HG03064 (cell line): ENCODE results near the gene MAPK8IP3.
"Not testable (repeated sequence)": the region's sequence is repeated elsewhere in the genome, so short reads cannot be mapped to it uniquely, and the experiment has no call there.

Experiments used
- ATAC-seq: cut with Tn5 transposase; IDR thresholded peaks from one replicate; pipeline ENCODE4 v1.9.1; 2021; ENCODE audit warnings: low read depth; ENCODE audit not compliant: unreplicated experiment

Gene MAPK8IP3

DNA sequence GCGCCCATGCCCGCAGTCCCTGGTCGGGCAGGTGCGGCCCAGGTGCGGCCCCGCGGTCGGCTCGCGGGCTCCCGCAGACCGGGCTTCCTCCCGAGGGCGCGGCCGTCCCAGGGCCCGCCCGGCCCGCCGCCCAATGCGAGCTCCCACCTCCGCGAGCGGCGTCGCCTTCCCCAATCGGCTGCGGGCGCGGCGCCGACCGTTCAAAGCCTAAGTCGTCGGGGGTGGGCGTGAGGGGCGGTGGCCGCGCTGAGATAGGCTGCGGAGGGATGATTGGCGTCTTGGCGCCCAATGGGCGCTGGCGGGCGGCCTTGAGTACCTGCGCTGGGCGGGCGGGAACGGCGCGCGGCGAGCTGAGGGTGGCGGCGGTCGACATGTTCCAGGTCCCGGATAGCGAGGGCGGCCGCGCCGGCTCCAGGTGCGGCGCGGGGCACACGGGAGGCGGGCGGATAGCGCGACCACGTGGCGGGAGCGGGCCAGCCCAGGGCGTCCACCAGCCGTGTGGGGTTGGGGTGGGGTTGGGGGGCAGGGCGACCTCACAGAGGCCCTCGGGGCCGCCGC, 28.0 kb upstream of the MAPK8IP3 start, which contains the start of gene JPT2:
TSS of gene JPT2 (plus strand) at position 338 of the 558 bp plus-strand sequence. CDS start at position 372, 34 bp downstream.
- ATAC-seq = peak; percentile 93

DNA sequence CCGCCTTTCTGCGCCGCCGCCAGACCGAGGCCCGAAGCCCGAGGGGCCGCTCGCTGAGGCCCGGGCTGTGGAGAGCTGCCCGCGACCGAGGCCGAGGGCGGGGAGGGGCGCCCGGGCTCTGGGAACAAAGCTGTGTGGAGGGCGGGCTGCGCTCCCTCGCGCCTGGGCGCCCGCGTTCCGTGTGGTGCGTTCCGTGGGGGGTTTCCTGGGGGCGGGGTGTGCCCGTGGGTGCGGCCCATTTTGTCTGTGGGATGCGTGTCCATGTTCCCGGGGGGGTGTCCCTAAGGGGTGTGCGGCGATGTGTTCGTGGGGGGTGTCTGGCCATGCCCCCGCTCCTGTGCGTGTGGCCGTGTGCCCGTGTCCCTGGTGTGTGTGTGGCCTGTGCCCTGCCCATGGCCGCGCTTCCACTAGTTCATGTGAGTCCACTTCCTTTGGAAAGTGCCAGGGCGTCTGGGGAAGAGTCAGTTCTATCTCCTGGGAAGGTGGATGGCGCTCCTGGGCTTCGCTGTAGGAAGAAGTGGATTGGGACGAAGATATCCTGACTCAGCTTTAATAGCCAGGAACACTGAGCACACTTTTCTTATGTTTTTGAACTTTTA, 27.4 kb upstream of the MAPK8IP3 start:
- ATAC-seq = peak; percentile 23

DNA sequence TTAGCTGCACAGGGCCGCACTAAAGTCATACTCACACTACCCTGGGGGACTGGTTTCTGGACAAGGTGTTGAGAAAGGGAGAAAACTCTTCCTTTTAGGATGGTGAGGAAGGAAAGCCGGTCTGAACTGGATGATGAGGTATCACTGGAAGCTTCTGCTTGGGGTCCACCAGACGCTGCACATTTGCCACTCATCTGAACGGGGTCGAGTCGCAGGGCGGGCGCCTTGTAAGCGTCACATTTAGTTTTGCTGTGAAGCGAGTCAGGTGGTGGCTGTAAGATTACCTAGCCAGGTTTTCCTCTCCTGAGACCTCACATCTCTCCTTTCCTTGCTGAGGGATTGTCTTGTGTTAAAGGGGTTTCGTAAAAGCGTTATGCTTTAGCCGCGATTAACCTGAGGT, 25.6 kb upstream of the MAPK8IP3 start:
- no peak for ATAC-seq

DNA sequence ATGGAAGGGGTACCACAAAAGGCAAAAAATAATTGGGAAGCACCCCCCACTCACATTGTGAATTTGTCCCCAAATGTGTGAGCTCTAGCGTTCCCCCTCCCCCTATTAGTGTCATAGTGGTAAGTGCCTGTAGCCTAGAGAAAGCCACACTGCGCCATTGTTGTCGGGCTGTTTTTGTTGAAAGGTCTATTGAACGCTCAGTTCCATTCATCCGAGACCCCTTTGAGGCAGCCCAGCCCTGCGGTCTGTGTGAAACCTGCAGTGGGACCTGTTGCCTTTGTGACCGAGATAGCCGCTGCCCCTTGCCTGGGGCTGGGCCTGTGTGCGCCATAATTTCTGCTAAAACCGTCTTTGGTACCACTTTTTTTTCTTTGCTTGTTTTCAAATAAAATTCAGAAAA, 25.0 kb upstream of the MAPK8IP3 start:
- ATAC-seq = no peak

DNA sequence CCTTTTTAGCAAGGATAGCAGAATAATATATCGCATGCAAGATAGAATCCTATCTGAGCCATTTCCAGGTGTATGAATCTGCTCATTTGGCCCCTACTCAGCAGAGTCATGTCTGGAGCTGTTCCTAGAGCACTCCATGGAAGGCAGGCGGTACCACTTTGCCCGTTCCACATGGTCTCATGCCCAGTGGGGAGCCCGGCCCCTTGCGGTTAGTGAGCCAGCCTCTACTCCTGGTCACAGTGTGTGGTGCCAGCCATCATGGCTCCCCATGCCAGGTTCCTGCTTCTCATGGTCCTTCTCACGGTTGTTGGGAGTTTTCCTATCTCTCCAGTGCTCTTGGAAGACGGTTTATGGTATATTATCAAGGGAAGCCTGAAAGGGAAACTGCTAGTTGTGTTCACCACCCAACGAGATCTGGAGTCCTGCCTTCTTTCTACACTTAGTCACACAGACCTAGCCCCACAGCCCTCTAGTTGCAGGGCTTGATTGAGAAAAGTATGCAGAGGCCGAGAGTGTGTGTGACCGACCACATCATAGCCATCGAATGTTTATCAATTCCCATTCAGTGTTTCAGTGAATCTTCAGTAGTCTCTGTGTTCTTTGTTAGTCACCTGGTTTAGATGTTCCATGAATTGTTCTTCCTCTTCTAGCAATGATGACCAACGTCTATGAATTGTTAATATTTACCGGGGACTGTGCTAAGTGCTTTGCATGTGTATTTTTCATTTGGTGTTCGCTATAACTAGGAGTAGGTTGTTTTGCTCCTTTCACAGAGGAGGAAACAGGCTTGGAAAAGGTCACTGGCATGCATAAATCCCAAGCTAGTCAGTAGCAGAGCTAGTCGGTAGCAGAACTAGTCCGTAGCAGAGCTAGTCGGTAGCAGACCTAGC, 18.3 kb upstream of the MAPK8IP3 start:
- no peak for ATAC-seq

DNA sequence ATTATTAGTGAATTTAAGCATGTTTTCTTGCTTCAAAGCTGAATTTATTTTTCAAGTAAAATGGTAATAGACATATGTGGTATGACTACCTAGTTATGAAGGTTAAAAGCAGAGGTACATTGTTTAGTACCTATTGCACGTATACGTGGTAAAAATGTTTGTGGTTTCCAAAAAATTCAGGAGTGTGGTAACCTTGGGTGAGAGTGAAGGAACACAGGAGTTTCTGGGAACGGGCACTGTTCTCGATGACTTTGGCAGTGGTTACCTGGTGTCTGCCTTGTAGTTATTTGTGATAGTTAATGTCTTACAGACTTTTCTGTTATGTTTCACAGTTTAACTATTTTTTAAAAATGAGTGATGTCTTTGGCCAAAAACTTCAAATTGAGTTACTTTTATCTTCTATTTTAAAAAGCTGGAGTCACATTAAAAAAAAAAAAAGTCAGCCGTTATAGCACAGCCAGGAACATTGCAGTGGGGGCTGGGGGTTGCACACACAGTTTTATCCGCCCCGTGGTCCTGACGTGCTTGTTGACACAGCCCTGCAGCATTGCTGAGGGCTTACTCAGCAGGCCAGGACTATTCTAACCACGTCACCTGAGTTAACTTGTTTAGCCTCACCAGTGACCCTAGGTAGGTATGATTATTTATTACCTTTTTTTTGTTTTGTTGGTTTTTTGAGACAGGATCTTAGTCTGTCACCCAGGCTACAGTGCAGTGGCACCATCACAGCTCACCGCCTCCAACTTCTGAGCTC, 17.0 kb upstream of the MAPK8IP3 start:
- no peak for ATAC-seq

DNA sequence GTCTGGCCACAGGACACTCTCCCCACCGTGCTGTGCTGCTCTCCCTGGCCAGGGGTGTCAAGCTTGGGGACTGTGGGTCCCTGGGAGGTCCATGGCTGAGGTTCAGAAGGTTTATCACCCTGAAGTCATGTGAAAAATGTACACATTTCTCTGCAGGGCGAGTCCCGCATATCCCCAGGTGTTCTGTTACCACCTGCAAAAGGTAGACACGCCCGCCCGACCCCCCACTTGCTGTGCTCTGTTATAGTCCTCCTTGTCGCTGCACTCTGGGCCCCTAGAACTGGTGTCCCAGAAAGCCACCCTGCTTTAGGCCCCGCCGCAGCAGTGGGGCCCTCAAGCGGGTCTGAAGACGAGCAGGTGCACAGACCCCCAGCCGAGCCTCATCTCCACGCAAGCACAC, 16.1 kb upstream of the MAPK8IP3 start:
- no peak for ATAC-seq

DNA sequence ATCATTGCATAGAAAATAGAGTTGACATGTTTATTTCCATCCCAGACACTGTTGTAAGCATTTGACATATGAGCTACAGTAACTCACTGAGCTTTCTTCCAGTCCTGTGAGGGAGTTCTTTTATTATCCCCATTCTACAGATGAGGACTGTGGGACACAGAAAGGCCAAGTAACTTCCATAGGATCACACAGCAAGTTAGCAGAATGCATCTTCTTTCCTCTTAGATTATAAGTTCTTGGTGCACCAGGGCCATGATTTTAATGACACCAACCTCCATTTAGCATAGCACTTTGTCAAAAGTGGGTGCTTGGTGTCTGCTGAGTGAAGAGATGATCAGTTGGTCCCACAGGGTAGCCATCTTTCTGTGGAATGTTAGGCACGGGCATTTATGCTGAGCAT, 15.2 kb upstream of the MAPK8IP3 start:
- no peak for ATAC-seq

DNA sequence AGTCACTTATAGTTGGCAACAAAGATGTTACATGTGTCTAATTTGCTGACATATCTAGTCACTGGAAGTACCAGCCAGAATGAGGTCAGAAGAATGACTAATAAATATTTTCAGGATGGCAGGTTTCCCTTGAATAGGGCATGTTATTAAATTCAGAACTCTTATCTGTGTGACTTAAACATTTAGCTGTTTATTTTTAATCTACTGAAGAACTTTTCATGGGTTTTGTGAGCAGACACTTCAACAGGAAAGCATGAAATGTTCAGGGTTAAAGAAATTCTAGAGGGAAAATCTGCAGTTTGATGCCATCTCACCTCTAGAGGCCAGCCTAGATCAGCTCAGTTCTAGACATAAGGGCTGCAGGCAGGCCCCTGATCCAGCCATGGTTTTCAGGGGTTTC, 14.7 kb upstream of the MAPK8IP3 start:
- no peak for ATAC-seq

DNA sequence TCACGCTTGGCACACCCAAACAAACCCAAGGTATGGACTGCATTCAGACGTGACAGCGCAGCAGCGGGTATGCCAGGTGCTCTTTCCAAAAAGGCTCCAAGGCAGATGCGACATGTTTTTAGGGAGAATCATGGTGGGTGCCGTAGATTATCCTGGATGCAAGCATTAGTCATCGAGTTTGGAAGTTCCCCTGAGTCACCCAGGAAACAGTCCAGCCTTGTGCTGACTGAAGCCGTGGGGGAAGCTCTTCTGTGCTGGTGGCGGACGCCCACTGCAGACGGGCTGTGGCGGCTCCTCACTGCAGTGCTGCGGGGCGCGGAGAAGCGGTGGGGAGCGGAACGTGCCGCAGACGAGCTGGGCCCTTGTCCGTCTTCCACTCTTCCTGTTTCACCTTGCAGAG, 14.0 kb upstream of the MAPK8IP3 start:
- no peak for ATAC-seq

DNA sequence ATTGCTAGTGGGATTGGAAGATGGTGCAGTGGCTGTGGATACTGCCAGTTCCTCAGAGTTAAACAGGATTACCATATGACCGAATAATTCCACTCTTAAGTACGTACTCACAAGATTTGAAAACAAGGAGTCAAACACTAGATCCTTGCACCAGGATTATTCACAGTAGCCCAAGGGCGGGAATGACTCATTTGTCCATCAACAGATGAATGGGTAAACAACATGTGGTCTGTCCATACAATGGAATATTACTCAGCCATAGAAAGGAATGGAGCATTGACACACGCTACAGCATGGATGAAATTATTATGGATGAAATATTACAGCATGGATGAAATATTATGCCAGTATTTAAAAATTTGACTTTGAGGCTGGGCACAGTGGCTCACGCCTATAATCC, 9.1 kb upstream of the MAPK8IP3 start:
- ATAC-seq = no peak

DNA sequence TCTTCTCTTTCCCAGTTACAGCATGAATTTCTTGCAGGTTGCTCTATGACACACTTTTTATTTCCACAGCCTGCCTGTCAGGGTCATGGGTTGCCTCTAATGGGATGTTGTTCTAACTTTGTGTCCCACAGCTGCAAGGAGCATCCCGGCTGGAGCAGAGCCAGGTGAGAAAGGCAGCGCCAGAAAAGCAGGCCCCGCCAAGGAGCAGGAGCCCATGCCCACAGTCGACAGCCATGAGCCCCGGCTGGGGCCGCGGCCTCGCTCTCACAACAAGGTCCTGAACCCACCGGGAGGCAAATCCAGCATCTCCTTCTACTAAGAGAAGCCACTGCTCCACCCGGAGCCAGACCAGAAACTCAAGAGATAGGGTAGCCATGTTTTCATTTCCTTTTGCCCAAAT, 7.3 kb upstream of the MAPK8IP3 start:
- ATAC-seq = no peak

DNA sequence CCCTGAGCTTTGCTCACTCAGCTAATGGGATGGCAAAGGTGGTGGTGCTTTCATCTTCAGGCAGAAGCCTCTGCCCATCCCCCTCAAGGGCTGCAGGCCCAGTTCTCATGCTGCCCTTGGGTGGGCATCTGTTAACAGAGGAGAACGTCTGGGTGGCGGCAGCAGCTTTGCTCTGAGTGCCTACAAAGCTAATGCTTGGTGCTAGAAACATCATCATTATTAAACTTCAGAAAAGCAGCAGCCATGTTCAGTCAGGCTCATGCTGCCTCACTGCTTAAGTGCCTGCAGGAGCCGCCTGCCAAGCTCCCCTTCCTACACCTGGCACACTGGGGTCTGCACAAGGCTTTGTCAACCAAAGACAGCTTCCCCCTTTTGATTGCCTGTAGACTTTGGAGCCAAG, 5.7 kb upstream of the MAPK8IP3 start:
- no peak for ATAC-seq

DNA sequence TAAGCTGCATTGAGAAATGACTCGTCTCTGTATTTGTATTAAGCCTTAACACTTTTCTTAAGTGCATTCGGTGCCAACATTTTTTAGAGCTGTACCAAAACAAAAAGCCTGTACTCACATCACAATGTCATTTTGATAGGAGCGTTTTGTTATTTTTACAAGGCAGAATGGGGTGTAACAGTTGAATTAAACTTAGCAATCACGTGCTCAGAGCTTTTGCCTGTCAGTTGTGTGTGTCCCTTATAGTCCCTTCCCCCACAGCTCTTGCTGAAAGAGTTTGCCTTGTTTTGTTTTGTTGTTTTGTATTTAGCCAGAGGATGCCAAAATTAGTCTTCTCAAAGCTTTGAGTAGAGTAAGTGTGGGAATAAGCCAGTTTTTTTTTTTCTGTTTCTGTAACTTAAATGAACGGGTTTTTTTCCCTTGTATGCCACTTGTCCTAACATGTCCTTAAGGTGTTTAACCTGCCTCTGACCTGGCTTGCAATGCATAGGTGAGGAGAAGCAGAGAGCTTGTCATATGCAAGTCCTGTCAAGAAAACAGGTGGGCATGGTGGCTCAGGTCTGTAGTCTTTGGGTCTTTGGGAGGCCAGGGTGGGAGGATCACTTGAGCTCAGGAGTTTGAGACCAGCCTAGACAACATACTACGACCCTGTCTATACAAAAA, 4.6 kb upstream of the MAPK8IP3 start:
- ATAC-seq = no peak

DNA sequence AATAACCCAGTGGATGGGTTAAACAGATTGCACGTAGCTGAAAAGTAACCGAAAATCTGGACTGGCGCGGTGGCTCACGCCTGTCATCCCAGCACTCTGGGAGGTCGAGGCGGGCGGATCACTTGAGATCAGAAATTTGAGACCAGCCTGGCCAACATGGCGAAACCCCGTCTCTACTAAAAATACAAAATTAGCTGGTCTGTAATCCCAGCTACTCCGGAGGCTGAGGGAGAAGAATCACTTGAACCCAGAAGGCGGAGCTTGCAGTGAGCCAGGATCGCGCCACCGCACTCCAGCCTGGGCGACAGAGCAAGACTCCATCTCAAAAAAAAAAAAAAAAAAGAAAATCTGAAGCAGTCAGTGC, 689 bp upstream of the MAPK8IP3 start:
- not testable (repeated sequence) for ATAC-seq

DNA sequence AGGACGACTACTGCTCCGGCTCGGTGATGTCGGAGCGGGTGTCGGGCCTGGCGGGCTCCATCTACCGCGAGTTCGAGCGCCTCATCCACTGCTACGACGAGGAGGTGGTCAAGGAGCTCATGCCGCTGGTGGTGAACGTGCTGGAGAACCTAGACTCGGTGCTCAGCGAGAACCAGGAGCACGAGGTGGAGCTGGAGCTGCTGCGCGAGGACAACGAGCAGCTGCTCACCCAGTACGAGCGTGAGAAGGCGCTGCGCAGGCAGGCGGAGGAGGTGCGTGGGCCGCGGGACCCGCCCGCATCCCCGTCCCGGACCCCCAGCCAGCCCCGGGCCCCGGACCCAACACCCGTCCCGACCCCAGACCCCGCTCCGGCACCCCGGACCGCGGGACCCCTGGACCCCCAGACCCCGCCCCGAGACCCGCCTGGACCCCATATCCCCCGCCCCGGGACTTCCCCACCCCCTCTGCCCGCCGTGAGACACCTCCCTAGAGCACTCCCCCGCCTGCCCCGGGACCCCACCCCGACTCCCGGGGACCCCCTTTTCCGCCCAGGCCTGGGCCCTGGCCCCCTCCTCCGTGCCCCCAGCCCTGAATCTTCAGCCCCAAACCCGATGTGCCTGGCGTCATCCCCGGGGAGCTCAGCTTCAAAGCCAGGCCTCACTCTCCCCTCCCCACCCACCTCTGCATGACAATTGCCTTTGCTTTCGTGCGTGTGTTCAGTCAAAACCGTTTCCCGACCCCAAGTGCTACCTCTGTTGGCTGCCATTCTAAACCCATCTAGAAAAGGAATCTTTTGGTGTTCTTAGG, 594 bp downstream of the MAPK8IP3 start:
- ATAC-seq = no peak

DNA sequence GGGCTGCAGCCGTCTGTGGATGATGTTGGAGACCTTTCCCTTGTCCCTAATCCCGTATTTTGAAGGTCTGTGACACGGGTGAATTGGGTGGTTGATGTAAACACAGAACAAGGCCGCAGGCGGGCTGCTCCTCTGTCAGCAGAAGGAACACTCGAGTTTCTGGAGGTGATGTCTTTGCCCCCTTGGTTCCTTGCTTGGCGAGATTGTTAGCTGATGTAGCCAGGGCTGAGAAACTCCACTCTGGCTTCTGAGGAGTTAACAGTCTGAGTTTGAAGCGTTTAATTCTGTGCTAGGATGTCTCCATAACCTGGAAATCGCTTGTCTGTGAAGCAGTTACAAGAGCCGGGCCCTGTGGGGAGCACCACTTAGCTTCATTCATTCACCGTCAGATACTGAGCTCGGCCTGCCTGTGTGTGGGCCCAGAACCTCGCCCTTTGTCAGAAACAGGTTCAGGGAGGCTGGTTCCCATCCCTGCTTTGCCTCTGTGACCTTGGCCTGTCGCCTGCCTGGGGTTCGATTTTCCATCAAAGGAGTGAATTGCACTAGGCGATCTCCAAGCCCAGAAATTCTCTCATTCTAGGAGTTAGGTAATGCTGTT, 1.3 kb downstream of the MAPK8IP3 start:
- ATAC-seq = no peak

DNA sequence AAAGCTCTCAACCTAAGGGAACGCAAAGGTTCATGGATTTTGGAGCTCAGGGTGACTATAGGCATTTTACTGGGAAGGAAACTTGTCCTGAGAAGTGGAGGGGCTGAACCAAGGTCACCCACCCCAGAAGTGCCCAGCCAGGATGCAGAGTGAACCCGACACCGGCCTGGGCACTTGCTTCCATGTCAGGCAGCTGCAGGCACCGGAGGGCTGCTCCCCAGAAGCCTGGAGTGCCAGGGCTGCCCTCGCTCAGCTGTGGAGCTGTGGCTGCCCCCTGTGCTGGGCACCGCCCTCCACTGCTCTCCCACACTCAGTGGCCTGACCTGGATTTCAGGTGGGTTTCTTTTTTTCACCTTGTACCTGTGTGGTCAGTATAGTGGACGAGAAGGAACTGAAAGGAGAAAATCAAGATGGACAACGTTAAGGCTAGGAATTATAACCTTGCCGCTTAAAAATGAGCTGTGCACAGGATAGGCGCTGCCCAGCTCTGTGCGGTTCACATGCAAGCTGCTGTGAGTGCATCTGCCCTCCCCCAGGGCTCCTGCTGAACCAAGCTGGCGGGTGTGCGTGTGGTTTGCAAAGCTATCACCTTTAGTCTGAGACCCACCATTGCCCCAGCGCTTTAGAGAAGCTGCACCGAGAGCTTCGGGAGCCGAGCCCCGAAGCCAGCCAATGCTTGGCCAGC, 2.2 kb downstream of the MAPK8IP3 start:
- no peak for ATAC-seq

DNA sequence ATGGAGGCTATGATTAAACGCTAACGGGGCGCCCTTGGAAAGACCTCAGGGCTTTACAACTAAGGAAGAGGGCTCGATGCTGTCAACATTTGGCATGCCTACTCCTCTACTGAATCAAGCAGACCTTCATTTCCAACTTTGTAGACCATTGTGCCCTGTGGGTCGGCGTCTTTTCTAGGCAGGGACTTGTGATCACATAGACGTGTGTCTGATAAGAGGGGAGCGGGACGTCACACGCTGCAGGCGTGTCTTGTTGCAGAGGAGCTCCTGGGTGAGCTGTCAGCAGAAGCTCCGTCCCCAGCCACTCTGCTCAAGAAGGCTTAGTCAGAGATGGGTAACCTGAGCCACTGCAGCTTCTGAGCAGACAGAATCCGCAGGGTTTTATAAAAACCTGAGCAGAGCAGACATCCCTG, 2.8 kb downstream of the MAPK8IP3 start:
- ATAC-seq = no peak
